GM10266 (cell line): ENCODE measurements around the gene TEC.
A peak's percentile ranks its signal among the peaks of the same experiment; 100 is the strongest.

Experiments
- DNase-seq: peaks from one replicate; pipeline ENCODE4 v3.0.0; 2012; ENCODE audit errors: extremely low spot score
- CTCF ChIP-seq: IDR thresholded peaks from 2 replicates; pipeline ENCODE4 v1.5.1; 2012; ENCODE audit warnings: mild to moderate bottlenecking, low read depth; ENCODE audit not compliant: control insufficient read depth, insufficient read depth; ENCODE audit errors: missing control alignments

Gene TEC

GRCh38 chr4:48215977-48216376 is 53.7 kb downstream of the TEC start:
- no peak for TF ChIP-seq CTCF

GRCh38 chr4:48212165-48212564 is 57.5 kb downstream of the TEC start:
- TF ChIP-seq CTCF, result no peak
- DNase-seq, result peak; percentile 29

More at GRCh38 chr4:48215977-48216376, 53.7 kb downstream of the TEC start:
- DNase-seq, result no peak

GRCh38 chr4:48210966-48211328 is 58.7 kb downstream of the TEC start:
- TF ChIP-seq CTCF, result no peak
- DNase-seq, result no peak

DNA sequence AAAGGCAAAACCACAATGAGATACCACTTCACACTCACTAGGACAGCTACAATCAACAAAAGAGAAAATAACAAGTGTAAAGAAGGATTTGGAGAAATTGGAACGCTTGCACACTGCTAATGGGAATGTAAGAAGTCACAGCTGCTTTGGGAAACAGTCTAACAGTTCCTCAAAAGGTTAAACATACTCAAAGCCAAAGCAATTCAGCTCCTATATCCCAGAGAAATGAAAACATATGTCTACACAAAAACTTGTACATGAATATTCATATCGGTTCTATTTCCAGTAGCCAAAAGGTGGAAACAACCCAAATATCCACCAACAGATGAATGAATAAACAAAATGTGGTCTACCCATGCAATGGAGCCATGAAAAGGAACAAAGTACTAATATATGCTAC is 64.0 kb downstream of the TEC start:
- DNase-seq, result no peak
- TF ChIP-seq CTCF, result no peak

DNA sequence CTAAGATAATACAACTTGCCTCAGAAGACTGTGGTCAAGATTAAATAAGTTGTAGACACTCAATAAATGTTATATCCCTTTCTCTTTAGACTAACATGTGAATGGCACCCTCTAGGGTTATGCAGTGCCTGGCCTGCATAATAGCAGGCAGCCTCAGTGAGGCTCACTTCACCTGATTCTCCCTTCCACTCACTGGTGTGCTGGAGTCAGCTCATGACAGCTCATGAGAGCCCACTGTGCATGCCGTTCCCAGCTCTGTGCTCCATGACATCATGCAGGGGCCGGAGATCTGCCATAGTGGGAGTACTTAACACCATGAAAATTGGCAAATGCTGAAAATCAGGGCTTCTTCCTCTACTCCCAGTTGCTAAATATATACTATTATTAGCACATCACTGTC is 64.5 kb downstream of the TEC start:
- TF ChIP-seq CTCF, result peak; percentile 31
- no peak for DNase-seq

GRCh38 chr4:48203819-48204218 is 65.8 kb downstream of the TEC start:
- DNase-seq, result no peak
- TF ChIP-seq CTCF, result no peak

DNA sequence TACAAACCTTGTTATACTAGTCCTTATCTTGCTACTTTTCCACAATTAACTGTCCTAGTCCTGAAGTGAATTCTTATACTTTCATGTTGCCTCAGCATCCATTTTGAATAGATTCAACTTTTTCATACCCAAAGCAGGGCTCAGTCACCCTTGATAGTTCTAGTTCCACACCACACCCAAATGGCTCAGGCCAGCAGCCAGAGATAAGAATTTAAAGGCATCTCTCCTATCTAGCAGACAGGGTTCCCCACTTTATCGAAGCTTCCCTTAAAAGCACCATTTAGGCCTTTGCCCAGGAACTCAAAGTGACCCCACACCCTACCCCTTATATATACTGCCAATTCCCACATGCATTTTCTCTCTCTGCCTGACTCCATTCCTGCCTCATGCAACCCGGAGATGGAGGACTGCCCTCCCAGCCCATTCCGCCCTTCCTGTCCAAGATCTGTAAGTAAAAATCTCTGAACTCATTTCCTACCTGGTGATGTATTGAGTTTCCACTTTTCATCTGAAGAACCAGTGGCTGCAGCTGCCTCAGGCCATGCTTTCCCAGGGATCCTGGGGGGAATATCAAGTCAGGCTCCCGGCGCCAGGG is 71.9 kb downstream of the TEC start:
- no peak for DNase-seq
- no peak for TF ChIP-seq CTCF
